ENCODE measurements around the gene RBM19.

GRCh38 chr12:113888435-113888834, 77.7 kb downstream of the RBM19 start:
- TF ChIP-seq POLR2A (IDR thresholded peaks at IDR 0.05) (no peak), CTCF (IDR thresholded peaks at IDR 0.05) (no peak)

All from lower leg skin (tissue), 3 donors.